GM12878 (cell line): Measurements from ENCODE around the gene DFFB. TPM values are rescaled to one million over a fixed set of nuclear protein-coding genes. Genes with fewer than 3 reads are reported as not detected.

ENCODE experiments used
- ATAC-seq: fragments of 200-7000 bp; cut with Tn5 transposase; 3 replicates; pipeline ENCODE4 v1.9.1; 2020; ENCODE audit warnings: mild to moderate bottlenecking, moderate library complexity
- BruUV-seq: library from RNA; stranded (reverse); fragments of 400-500 nt; replicated peaks from 2 replicates; lab custom pipeline; 2021; lab: Mats Ljungman, UMichigan
- CTCF ChIA-PET: fragments of 300-600 bp; sonication (Branson Sonifier 250); formaldehyde crosslinking; extraction: SDS; loops from one replicate; lab custom pipeline; 2021; ENCODE audit warnings: inconsistent platforms; lab: Yijun Ruan, JAX
- POLR2A ChIA-PET: fragments of 350-600 bp; formaldehyde crosslinking; extraction: SDS; loops from one replicate; lab custom pipeline; 2021; ENCODE audit warnings: inconsistent platforms; lab: Charles Lee
- RAD21 ChIA-PET: fragments of 300-600 bp; sonication (Branson Sonifier 250); formaldehyde crosslinking; loops from one replicate; lab custom pipeline; 2023; ENCODE audit warnings: antibody characterized with exemption; ENCODE audit not compliant: unreplicated experiment; lab: Charles Lee
- SMC1A ChIA-PET: fragments of 300-600 bp; sonication (Branson Sonifier 250); formaldehyde crosslinking; loops from one replicate; lab custom pipeline; 2023; ENCODE audit not compliant: unreplicated experiment, uncharacterized antibody; lab: Charles Lee
- DNase-seq: peaks from one replicate; pipeline ENCODE4 v3.0.0-alpha.2; 2011; ENCODE audit warnings: low read depth, low spot score
- FAIRE-seq: peaks from 3 replicates; lab custom pipeline; 2011; peaks lifted over from hg19 to GRCh38; lab: Jason Lieb, UNC
- H2AFZ ChIP-seq: 2 replicates; pipeline ENCODE4 v1.6.0; 2011; ENCODE audit warnings: low read depth, low read length, control low read depth; ENCODE audit not compliant: control insufficient read depth
- H3K27ac ChIP-seq: 2 replicates; pipeline ENCODE4 v1.5.1; 2011; ENCODE audit warnings: control low read depth; ENCODE audit not compliant: control insufficient read depth, insufficient read depth
- H3K27me3 ChIP-seq, 2 experiments: replicated peaks in 1 of 2; 2 replicates each; pipeline versions ENCODE4 v1.6.0 to v1.6.1; 2011; ENCODE audit warnings: low read length in 1 of 2; ENCODE audit not compliant: control insufficient read depth in 2 of 2, insufficient read depth in 2 of 2
- H3K36me3 ChIP-seq, 2 experiments: 2 replicates each; pipeline ENCODE4 v1.5.1; 2011; ENCODE audit warnings: low read length in 1 of 2; ENCODE audit not compliant: control insufficient read depth in 2 of 2, insufficient read depth in 2 of 2
- H3K4me1 ChIP-seq: 2 replicates; pipeline ENCODE4 v1.6.1; 2011; ENCODE audit warnings: mild to moderate bottlenecking, low read length, moderate library complexity, mixed read lengths; ENCODE audit not compliant: control insufficient read depth, insufficient read depth
- H3K4me2 ChIP-seq: 2 replicates; pipeline ENCODE4 v1.6.0; 2011; ENCODE audit warnings: control low read depth; ENCODE audit not compliant: control insufficient read depth, insufficient read depth
- H3K4me3 ChIP-seq: fragments of 200-600 bp; sonication (generic); 2 replicates; pipeline ENCODE4 v1.5.1; 2016
- H3K79me2 ChIP-seq: 2 replicates; pipeline ENCODE4 v1.6.0; 2011; ENCODE audit warnings: low read length; ENCODE audit not compliant: control insufficient read depth, insufficient read depth
- H3K9ac ChIP-seq: 2 replicates; pipeline ENCODE4 v1.8.0; 2011; ENCODE audit warnings: low read length, control low read depth, mixed read lengths; ENCODE audit not compliant: control insufficient read depth, insufficient read depth
- H3K9me3 ChIP-seq: replicated peaks from 3 replicates; pipeline ENCODE4 v1.5.1; 2011; ENCODE audit warnings: mild to moderate bottlenecking, low read length; ENCODE audit not compliant: control insufficient read depth, insufficient read depth
- H4K20me1 ChIP-seq: 2 replicates; pipeline ENCODE4 v1.6.0; 2011; ENCODE audit not compliant: control insufficient read depth, insufficient read depth
- FOS ChIP-seq: IDR thresholded peaks from 3 replicates; pipeline ENCODE4 v1.6.1; 2011; ENCODE audit warnings: borderline replicate concordance; ENCODE audit not compliant: insufficient read length; ENCODE audit errors: extremely low read depth
- FOXK2 ChIP-seq: fragments of 450-650 bp; IDR thresholded peaks from 2 replicates; pipeline ENCODE4 v1.6.1; 2017; ENCODE audit warnings: mild to moderate bottlenecking, moderate library complexity
- GATAD2B ChIP-seq: fragments of 450-650 bp; conservative IDR thresholded peaks from 2 replicates; pipeline ENCODE4 v1.6.1; 2017; ENCODE audit warnings: low read depth, mild to moderate bottlenecking, moderate library complexity
- HDAC2 ChIP-seq: fragments of 200-600 bp; sonication (generic); IDR thresholded peaks from 2 replicates; pipeline ENCODE4 v1.6.1; 2017
- HDAC6 ChIP-seq: fragments of 200-600 bp; sonication (generic); IDR thresholded peaks from one replicate; pipeline ENCODE4 v1.8.0; 2017; ENCODE audit warnings: antibody characterized with exemption; ENCODE audit not compliant: unreplicated experiment
- HDGF ChIP-seq: fragments of 450-650 bp; IDR thresholded peaks from 2 replicates; pipeline ENCODE4 v1.6.1; 2016; ENCODE audit warnings: antibody characterized with exemption
- MEF2A ChIP-seq: IDR thresholded peaks from 2 replicates; pipeline ENCODE4 v1.6.1; 2011; ENCODE audit warnings: low read depth, mild to moderate bottlenecking, low read length, moderate library complexity; ENCODE audit not compliant: insufficient read depth
- MYB ChIP-seq: fragments of 150-350 bp; IDR thresholded peaks from 2 replicates; pipeline ENCODE4 v1.6.1; 2014; ENCODE audit warnings: mild to moderate bottlenecking, low read depth, low read length, borderline replicate concordance
- NFYB ChIP-seq: IDR thresholded peaks from 2 replicates; pipeline ENCODE4 v1.6.1; 2011; ENCODE audit warnings: low read depth, mild to moderate bottlenecking, low read length, improper control_type of control experiment, moderate library complexity; ENCODE audit not compliant: insufficient read depth
- SP1 ChIP-seq: IDR thresholded peaks from one replicate; pipeline ENCODE4 v1.6.1; 2011; ENCODE audit warnings: low read depth, low read length
- TBL1XR1 ChIP-seq: IDR thresholded peaks from 2 replicates; pipeline ENCODE4 v1.6.1; 2012; ENCODE audit warnings: low read depth, low read length, improper control_type of control experiment
- TCF3 ChIP-seq: IDR thresholded peaks from 2 replicates; pipeline ENCODE4 v1.6.1; 2012; ENCODE audit warnings: low read depth, mild to moderate bottlenecking, low read length, borderline replicate concordance; ENCODE audit not compliant: insufficient read depth
- ZNF24 ChIP-seq: fragments of 450-650 bp; IDR thresholded peaks from 2 replicates; pipeline ENCODE4 v1.6.1; 2017; ENCODE audit warnings: antibody characterized with exemption, mild to moderate bottlenecking
- WGBS: methylation state at CpG from one replicate; pipeline ENCODE4 v1.1.6; 2016; ENCODE audit warnings: low lambda C conversion rate; ENCODE audit not compliant: insufficient replicate concordance, insufficient coverage; ENCODE audit errors: missing lambda C conversion rate; 5-methylcytosine and 5-hydroxymethylcytosine counted together
- in situ Hi-C: fragments of 300-500 bp; cut with MboI; formaldehyde crosslinking; loops from 9 replicates; pipeline ENCODE4 v1.14.3; 2018; ENCODE audit warnings: mixed read lengths
- intact Hi-C: fragments of 100-400 bp; cut with micrococcal nuclease; formaldehyde crosslinking; loops from one replicate; pipeline ENCODE4 v1.14.2; 2022; ENCODE audit not compliant: unreplicated experiment
- polyA plus RNA-seq, 11 experiments: library from polyadenylated mRNA; depleted of rRNA in 4 of 11; unstranded in 6 of 11; stranded (reverse) in 5 of 11; fragments of >200 nt; fragmentation: Nextera tagmentation in 4 of 11; fragmentation: Illumina TruSeq in 1 of 11; extraction: Ambion mirVana in 4 of 11; extraction: Trizol in 1 of 11; gene quantifications; 1 replicate in 1 of 11; 2 replicates in 10 of 11; pipeline versions ENCODE4 v1.2.1 to v1.2.3, GENCODE V29; 2011 to 2016; ENCODE audit warnings: inconsistent platforms in 2 of 11, missing spikeins in 2 of 11, low read depth in 1 of 11
- total RNA-seq, 4 experiments: library from RNA; depleted of rRNA in 3 of 4; stranded (reverse); fragments of >200 nt in 3 of 4; fragmentation: Illumina TruSeq in 1 of 4; extraction: Trizol in 1 of 4; gene quantifications; 2 replicates each; pipeline versions ENCODE4 v1.2.1 to v1.2.3, GENCODE V29; 2013 to 2021

The DFFB gene
- total and polyA plus RNA-seq, 10 of the 15 experiments (the other 5 are each of a cell fraction or from before 2014, with no cell fraction given): 2.7 to 10.7 (median 6.5) TPM

GRCh38 chr1:3868464-3869006 is 11.3 kb downstream of the DFFB start (continued):
- no peak for TF ChIP-seq NFYB
- TF ChIP-seq FOS: no peak
- TF ChIP-seq SP1: no peak
- no peak for TF ChIP-seq GATAD2B
- TF ChIP-seq TCF3: no peak

- intact Hi-C loops: no loop called here
These were observed 12.6 kb downstream of the DFFB start for GRCh38 chr1:3869751-3870301.

More at GRCh38 chr1:3869751-3870301, 12.6 kb downstream of the DFFB start:
- no peak overlapping the region for H3K4me3 ChIP-seq
- RAD21 ChIA-PET: no interaction called here
- peaks cover 2 to 10% of the 10 kb centered on the region in 2 experiments; a peak in 3 of 4 replicates for H3K36me3 ChIP-seq
- ATAC-seq: peak; percentile 28; the same call in 2 of the 3 replicates
- no peaks in the 10 kb centered on the region for H3K79me2 ChIP-seq
- no peak overlapping the region for H3K27ac ChIP-seq
- no peak overlapping the region for H3K4me2 ChIP-seq
- no peaks in the 10 kb centered on the region for H3K27me3 ChIP-seq
- in situ Hi-C loops: no loop called here
- H3K9ac ChIP-seq: no peak overlapping the region
- no peak for FAIRE-seq
- TF ChIP-seq HDAC2: no peak
- no peak for TF ChIP-seq HDGF
- TF ChIP-seq FOXK2: no peak
- TF ChIP-seq MYB: no peak
- no peak for TF ChIP-seq HDAC6
- TF ChIP-seq GATAD2B: no peak
- TF ChIP-seq MEF2A: no peak
- no peak for TF ChIP-seq TBL1XR1
- no peak for TF ChIP-seq ZNF24
- peaks cover 6% of the 10 kb centered on the region for H3K4me1 ChIP-seq
- CTCF ChIA-PET: no interaction called here
- no peak for DNase-seq
- H3K9me3 ChIP-seq: no peaks in the 10 kb centered on the region; the same call in 2 of the 3 replicates
- POLR2A ChIA-PET: interaction anchor here (0.5 kb wide), 1 partner anchor 1990 kb away, joined by 4 read pairs; no protein-coding TSS in a partner anchor
- BruUV-seq: no TSS peak
- WGBS: 75% methylated on average over 17 of the region's 18 CpGs
- no peak overlapping the region for H2AFZ ChIP-seq
- H4K20me1 ChIP-seq: no peaks in the 10 kb centered on the region
- SMC1A ChIA-PET: no interaction called here
